A673 (cell line): ENCODE measurements around the gene AKR1C3. TPM values are rescaled to one million over a fixed set of nuclear protein-coding genes. Genes with fewer than 3 reads are reported as not detected.

Experiments
- BruUV-seq: library from RNA; stranded (reverse); fragments of 400-500 nt; replicated peaks from 2 replicates; lab custom pipeline; 2021; lab: Mats Ljungman, UMichigan
- CTCF ChIA-PET: fragments of 300-600 bp; sonication (Branson Sonifier 250); formaldehyde crosslinking; loops from one replicate; lab custom pipeline; 2022; ENCODE audit warnings: antibody characterized with exemption; lab: Charles Lee
- POLR2A ChIA-PET: fragments of 300-600 bp; sonication (Branson Sonifier 250); formaldehyde crosslinking; loops from one replicate; lab custom pipeline; 2022; ENCODE audit warnings: antibody characterized with exemption; ENCODE audit not compliant: low non-redundant PET; lab: Charles Lee
- DNase-seq: peaks from one replicate; pipeline ENCODE4 v3.0.0-alpha.2; 2015; ENCODE audit warnings: low spot score
- H3K27ac ChIP-seq: fragments of 200-600 bp; sonication (generic); 2 replicates; pipeline ENCODE4 v1.5.1; 2016; ENCODE audit warnings: mixed run types, low read depth, mild to moderate bottlenecking, mixed read lengths, antibody characterized with exemption, low read length; ENCODE audit not compliant: poor library complexity, severe bottlenecking
- H3K27me3 ChIP-seq: fragments of 200-600 bp; sonication (generic); replicated peaks from 2 replicates; pipeline ENCODE4 v1.6.1; 2017; ENCODE audit warnings: mixed run types, low read depth, mild to moderate bottlenecking, mixed read lengths, antibody characterized with exemption, low read length; ENCODE audit not compliant: insufficient read depth, poor library complexity
- H3K36me3 ChIP-seq: fragments of 200-600 bp; sonication (generic); 2 replicates; pipeline ENCODE4 v1.6.1; 2016; ENCODE audit warnings: mixed run types, mild to moderate bottlenecking, mixed read lengths, antibody characterized with exemption, low read length; ENCODE audit not compliant: insufficient read depth, poor library complexity, severe bottlenecking
- H3K4me1 ChIP-seq: fragments of 200-600 bp; sonication (generic); 2 replicates; pipeline ENCODE4 v1.6.1; 2017; ENCODE audit warnings: mixed run types, mild to moderate bottlenecking, mixed read lengths, antibody characterized with exemption, low read length; ENCODE audit not compliant: insufficient read depth, poor library complexity, severe bottlenecking
- H3K4me3 ChIP-seq: fragments of 200-600 bp; sonication (generic); 2 replicates; pipeline ENCODE4 v1.5.1; 2016; ENCODE audit warnings: low read depth, mixed run types, mild to moderate bottlenecking, mixed read lengths, low read length; ENCODE audit not compliant: poor library complexity, severe bottlenecking
- H3K9me3 ChIP-seq: fragments of 200-600 bp; sonication (generic); 2 replicates; pipeline ENCODE4 v1.6.1; 2016; ENCODE audit warnings: mixed run types, low read depth, mild to moderate bottlenecking, mixed read lengths, antibody characterized with exemption, low read length; ENCODE audit not compliant: poor library complexity, severe bottlenecking
- CTCF ChIP-seq: fragments of 300-800, 200-600 bp; sonication (generic); conservative IDR thresholded peaks from 2 replicates; pipeline ENCODE4 v1.5.1; 2017; ENCODE audit warnings: low read depth, mild to moderate bottlenecking, antibody characterized with exemption, low read length, moderate library complexity, mixed read lengths
- EZH2 ChIP-seq: fragments of 200-600 bp; sonication (generic); IDR thresholded peaks from 2 replicates; pipeline ENCODE4 v1.6.1; 2017; ENCODE audit warnings: borderline replicate concordance, low read depth, mild to moderate bottlenecking, mixed read lengths, antibody characterized with exemption, low read length; ENCODE audit not compliant: poor library complexity, severe bottlenecking
- intact Hi-C: fragments of 100-400 bp; cut with micrococcal nuclease; formaldehyde crosslinking; loops from one replicate; pipeline ENCODE4 v1.10.0; 2022; ENCODE audit not compliant: unreplicated experiment
- total RNA-seq: library from RNA; stranded (reverse); gene quantifications from 2 replicates; pipeline ENCODE4 v1.2.3, GENCODE V29; 2021

Gene AKR1C3
- total RNA-seq, 1 experiment from 2014 or later: 618 TPM

- ChIA-PET CTCF (no interaction called here), POLR2A (no interaction called here)
- H3K4me1 ChIP-seq: no peaks in the 10 kb centered on the region
These were observed 56.9 kb downstream of the AKR1C3 start for GRCh38 chr10:5151076-5151475.

GRCh38 chr10:5155951-5156350 lies 61.7 kb downstream of the AKR1C3 start:
- POLR2A ChIA-PET: no interaction called here
- BruUV-seq: no TSS peak
- H3K27ac ChIP-seq: no peak overlapping the region
- H3K36me3 ChIP-seq: no peaks in the 10 kb centered on the region
- peaks cover under 1% of the 10 kb centered on the region for H3K9me3 ChIP-seq
- TF ChIP-seq EZH2 (no peak), CTCF (no peak)
- intact Hi-C loops: no loop called here
- no peak overlapping the region for H3K4me3 ChIP-seq
- CTCF ChIA-PET: no interaction called here
- no peaks in the 10 kb centered on the region for H3K4me1 ChIP-seq
- no peak for DNase-seq
- no peaks in the 10 kb centered on the region for H3K27me3 ChIP-seq

More at GRCh38 chr10:5151076-5151475, 56.9 kb downstream of the AKR1C3 start:
- Histone ChIP-seq H3K27me3 (no peaks in the 10 kb centered on the region), H3K9me3 (peaks cover 13% of the 10 kb centered on the region), H3K4me3 (no peak overlapping the region), H3K36me3 (no peaks in the 10 kb centered on the region), H3K27ac (no peak overlapping the region)
- intact Hi-C loops: no loop called here
- no peak for DNase-seq
- BruUV-seq: no TSS peak
- no peak for TF ChIP-seq EZH2
- no peak for TF ChIP-seq CTCF

Other genes starting within 250 kb of the AKR1C3 start
- gene AKR1C1, start 131.0 kb upstream of the AKR1C3 start, total RNA-seq: 9.8 and 10.2 TPM in 2 replicates
- gene AKR1C2, start 90.6 kb upstream of the AKR1C3 start, total RNA-seq: 16.2 and 23.5 TPM in 2 replicates
- 0.48 and 0.58 TPM in 2 replicates for gene AKR1C8, start 90.7 kb downstream of the AKR1C3 start, total RNA-seq
- not detected in 2 replicates for gene AKR1C4, start 102.4 kb downstream of the AKR1C3 start, total RNA-seq